GM21526 (cell line): Measurements from ENCODE around the gene HORMAD2.

Source experiments
- ATAC-seq: cut with Tn5 transposase; IDR thresholded peaks from one replicate; pipeline ENCODE4 v1.9.1; 2021; ENCODE audit warnings: moderate library complexity; ENCODE audit not compliant: unreplicated experiment, low FRiP score

HORMAD2 gene, protein sequence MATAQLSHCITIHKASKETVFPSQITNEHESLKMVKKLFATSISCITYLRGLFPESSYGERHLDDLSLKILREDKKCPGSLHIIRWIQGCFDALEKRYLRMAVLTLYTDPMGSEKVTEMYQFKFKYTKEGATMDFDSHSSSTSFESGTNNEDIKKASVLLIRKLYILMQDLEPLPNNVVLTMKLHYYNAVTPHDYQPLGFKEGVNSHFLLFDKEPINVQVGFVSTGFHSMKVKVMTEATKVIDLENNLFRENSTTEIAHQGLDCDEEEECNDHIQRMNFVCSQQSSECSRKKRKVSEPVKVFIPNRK

DNA sequence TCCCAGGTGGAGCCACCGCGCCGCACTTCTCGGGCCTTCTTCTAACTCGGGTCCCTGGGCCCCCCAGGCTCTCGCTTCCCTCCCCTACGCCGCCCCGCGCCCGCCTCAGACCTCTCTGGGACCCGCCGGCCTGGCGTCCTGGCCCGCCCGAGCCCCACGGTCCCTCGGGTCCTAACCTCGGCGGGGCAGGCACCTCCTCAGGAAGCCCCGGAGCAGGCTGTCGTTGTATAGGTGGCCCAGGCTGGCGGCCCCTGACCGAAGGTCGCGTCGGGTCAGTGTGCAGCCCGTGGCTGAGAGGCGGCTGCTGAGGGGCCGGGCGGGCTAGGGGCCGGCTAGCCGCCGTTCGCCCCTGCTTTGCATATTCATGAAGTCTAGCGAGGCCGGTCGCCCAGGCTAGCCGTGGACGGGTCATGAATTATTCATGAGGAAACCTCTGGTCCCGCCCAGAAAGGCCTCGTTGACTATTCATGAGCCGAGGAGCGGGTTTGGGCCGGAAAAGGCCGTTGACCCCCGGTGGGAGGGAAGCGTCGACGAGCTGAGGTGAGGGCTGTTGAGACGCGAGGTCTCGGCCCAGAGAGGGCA lies at the start of gene HORMAD2:
TSS of gene HORMAD2 (plus strand) at position 513 of the 582 bp plus-strand sequence. CDS start 13,489 bp downstream, outside the sequence.
- ATAC-seq: no peak

GRCh38 chr22:30031328-30031727 lies 48.9 kb upstream of the HORMAD2 start:
- ATAC-seq: no peak

DNA sequence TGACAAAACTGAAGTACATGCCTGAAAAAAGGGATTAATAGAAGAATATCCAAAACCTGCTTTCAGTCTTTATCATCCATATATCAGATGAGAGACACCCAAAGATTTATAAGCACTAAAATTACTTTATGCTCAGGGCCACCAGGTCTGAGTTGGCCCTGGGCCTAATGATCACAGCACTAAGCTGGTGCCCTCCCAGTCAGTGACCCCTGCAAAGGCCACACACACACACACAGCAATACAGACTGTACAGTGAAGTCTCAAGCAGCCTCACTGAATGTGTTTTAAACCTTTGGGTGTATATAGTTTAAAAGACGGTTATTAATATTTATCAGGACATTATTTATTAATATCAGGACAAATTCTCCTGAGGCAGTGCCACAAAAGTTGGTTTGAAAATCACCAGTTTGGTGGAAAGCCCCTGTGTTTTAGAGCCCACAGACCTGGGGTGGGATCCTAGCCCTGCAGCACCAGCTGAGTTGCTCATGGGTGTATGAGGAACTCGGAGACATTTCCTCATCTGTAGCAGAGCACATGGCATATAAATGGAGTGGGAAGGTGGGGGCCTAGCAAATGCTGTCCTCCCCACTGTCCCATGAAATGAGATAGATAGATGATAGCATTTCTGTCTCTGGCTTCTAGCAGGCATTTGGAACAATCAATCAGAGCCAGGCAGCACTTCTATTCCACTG lies 48.4 kb upstream of the HORMAD2 start:
- ATAC-seq: no peak

- no peak for ATAC-seq
These were observed 47.1 kb upstream of the HORMAD2 start for GRCh38 chr22:30033137-30033536.

GRCh38 chr22:30033901-30034300 lies 46.4 kb upstream of the HORMAD2 start:
- ATAC-seq: no peak

DNA sequence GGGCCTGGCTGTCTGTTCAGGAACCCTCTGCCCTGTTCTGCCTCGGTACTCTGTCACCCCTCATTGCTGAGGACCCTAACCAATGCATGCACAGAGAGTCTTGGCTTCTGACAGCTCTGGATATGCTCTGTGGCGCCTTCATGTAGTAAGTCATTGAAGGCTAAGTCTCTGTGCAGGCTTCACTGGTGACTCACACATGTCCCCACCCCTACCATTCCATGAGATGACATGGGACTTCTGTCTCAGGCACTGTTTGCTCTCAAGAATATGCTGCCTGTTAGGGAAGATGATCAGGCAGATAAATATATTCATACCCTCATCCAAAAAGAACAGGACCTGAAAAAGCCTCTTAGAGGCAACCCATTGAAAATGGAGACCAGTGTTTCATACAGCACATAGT lies 43.6 kb upstream of the HORMAD2 start:
- no peak for ATAC-seq

DNA sequence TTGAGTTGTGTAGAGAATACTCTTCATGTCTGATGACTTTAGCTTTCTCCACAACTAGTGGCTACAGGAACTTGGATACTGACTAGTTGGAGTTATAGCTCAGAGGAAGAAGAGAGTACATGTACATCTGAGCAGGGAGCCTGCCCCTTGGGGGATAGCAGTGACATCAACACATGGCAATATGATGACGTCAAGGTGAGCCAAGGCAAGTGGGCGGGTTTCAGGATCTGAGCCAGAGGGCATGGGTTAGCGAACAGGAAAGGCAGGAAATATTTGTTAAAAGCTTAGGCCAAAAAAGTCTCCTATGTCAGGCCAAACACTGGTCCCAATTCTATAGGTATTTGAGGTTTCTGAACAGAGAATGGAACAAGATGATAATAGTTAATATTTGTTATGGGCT lies 42.0 kb upstream of the HORMAD2 start:
- ATAC-seq: no peak

- ATAC-seq: no peak
These were observed 39.6 kb upstream of the HORMAD2 start for GRCh38 chr22:30040499-30041260.

GRCh38 chr22:30041475-30041874 lies 38.8 kb upstream of the HORMAD2 start:
- no peak for ATAC-seq

GRCh38 chr22:30041881-30042280 lies 38.4 kb upstream of the HORMAD2 start:
- no peak for ATAC-seq

DNA sequence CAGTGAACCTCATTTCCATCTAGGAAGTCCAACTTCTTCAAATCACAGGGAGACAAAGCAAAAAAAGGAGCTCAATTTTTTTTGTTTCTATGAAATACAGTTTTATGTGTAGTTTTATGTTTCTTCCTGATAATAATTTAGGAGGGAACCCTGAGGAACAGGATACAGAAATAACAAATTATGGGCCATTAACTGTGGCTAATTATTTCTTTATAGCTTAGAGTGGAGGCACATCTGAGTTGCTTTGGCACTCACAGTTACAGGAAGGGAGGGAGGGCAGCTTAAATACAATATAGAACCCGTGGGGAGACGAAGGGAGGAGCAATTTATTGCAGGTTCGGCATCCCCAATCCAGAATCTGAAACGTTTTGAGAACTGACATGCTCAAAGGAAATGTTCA lies 37.1 kb upstream of the HORMAD2 start:
- ATAC-seq: no peak

GRCh38 chr22:30044369-30044768 lies 35.9 kb upstream of the HORMAD2 start:
- no peak for ATAC-seq

GRCh38 chr22:30044881-30045493 lies 35.3 kb upstream of the HORMAD2 start:
- no peak for ATAC-seq

DNA sequence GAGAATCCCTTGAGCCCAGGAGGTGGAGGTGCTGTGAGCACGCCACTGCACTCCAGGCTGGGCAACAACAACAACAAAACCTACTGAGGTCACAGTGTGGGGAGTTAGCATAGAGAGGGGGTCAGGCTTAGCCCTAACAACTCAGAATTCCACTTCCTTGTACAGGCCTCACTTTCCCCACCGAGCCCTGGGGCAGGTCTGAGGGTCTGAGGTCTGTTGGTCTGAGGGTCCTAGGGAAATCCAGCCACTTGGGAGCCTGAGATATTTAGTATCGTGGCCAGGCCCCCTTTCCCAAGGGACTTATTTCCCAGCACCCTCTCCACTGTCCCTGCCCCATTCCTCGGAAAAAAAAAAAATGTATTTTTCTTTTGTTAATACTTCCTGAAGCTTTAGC lies 34.8 kb upstream of the HORMAD2 start:
- ATAC-seq: no peak

- ATAC-seq: no peak
These were observed 34.2 kb upstream of the HORMAD2 start for GRCh38 chr22:30045901-30046715.

GRCh38 chr22:30046716-30047363 lies 33.4 kb upstream of the HORMAD2 start:
- no peak for ATAC-seq

DNA sequence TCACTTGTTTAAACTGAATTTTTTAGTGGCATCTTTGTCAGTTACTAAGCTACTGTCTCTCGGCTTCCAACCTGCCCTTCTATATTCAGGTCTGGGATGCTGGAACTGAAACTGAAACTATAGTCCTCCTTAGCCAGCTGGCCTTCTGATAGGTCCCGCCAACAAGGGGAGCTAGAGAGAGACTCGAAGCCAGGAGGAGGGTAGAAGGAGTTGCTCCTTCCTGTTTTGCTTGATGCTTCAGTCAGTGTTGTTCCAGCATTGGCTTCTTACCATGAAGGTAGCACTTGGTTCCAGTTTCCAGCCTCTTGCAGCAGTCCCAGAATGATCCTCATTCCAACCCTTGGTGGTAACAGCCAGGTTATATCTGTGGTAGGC lies 32.9 kb upstream of the HORMAD2 start:
- ATAC-seq: no peak

- no peak for ATAC-seq
These were observed 31.6 kb upstream of the HORMAD2 start for GRCh38 chr22:30048681-30049080.

DNA sequence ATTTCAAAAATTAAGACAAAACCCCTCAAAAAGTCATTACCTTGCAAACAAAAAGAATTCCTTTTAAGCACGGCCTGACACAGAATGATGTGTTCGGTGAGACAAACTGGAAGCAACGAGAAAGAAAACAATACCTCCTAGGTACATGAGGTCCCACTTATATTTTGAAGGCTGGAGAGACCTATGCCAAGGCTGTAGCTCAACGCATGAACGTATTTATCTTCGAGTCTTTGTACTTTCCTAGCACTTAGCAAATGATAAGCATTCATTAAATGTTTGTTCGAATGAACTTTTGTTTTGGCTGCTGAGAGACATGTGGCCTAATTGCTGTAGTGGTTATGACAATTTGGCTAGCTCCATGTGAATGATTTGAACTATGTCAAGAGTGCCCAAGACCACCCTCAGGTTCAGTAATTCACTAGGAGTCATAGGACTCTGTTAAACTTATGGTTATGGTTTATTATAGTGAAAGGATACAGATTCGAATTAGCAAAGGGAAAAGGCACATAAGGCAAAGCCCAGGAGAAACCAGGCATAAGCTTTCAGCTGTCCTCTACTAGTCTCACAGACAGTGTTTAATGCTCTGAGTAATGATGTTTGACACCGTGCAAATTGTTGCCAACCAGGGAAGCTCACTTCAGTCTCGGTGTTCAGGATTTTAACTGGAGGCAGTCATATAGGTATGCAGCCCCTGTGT lies 26.0 kb upstream of the HORMAD2 start:
- no peak for ATAC-seq
